NCI-H1105 (cell line): Measurements from ENCODE around the gene DNAL1.

Experiments used
- DNase-seq: peaks from one replicate; lab custom pipeline; 2025; lab: John Stamatoyannopoulos, UW

DNAL1 gene

DNA sequence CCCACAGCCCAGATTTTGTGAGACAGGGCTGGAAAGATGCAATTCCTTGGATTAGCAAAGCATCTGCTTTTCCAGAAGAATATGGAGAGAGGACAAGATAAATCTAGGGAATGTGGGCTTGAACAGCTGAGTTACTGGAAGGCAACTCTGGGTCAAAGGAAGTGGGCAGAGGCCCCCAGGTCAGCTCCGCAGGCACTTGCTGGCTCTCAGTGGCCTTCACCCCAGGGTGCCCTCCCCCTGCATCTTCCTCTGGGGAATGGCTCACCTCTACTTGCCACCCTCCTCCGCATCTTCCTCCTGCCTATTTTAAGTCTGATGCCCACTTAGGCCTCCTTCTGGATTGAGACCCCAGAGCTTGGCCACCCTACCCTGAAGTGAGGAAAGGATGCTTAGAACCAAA is 79.9 kb downstream of the DNAL1 start:
- DNase-seq: no peak

DNA sequence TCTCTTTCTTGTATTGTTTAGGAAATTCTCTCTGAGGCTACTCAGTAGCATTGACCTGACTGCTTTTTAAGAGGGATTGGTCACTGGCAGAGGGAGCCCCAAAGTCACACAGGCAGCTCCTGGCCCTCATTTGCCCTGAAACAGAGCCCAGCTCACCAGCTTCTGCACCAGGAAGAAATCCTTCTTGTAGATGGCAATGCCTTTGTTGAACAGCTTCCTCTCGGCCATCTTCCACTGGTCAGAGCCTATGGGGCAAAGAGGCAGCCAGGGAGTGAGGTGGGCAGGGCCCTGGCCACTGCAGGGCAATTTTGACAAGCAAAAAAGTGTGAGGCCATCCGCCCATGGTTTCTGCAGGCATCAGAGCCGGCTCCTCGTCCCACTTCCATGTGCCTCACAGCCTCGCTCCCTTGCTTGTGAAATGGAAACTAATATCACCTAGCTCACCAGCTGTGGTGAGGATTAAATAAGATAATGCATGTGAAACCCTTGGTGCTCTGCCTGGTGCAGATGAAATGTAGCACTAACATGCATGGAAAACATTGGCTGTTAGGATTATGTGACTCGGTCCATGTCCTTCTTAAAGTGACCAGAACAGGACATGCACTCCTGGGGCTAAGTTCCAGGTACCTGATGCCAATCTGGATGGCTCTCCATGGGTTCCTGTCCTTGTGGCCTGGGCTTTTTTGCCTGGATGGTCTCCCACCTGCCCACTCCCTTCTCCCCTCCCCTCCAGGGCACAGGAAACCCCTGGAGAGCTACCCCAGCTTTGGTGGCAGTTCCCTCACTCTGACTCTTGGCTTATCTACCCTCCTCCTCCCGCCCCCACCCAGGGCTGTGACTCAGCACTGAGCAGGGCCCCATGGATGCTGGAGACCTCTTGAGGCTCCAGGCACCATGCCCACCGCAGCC is 80.6 kb downstream of the DNAL1 start:
- DNase-seq: no peak

DNA sequence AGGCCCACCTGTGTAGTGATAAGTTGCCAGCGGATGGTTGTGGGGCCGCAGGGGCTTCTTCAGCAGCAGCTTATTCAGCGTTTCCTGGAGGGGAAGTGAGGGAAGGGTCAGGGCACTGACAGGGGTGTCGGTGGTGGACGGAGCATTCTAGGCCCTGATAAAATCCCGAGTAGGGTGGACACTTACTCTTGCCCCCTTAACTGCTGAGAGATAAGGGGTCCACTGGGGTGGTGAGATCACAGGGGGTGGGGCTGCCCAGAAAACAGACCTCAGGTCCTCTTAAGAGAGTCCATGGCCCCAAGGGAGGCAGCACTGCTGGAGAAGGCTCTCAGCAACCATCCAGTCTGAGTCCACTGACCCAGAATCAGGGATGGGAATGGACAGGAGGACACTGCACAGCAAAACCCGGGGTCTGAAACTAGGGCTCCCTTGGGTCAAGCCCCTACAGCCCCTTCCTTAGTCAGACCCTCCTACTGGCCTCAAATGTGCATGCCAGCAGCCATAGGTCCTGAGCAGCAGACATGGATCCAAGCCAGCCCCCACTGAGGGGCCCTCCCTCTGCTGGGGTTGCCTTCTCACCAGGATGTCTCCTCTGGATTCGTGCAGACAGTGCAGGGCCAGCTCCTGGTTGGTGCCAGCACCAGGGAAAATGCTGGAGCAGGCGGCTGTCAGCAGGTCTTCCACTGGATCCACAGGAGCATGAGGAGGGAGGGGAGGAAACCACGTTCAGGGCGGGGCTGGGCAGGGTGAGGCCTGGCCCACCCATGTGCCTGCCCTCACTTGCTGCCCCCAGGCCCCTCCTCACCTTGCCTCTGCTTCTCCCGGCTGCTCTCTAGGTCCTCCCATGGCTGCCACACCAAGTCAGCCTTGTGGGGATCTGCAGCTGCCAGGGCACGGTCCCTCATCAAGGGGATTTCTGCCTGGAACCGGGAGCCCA is 81.5 kb downstream of the DNAL1 start:
- DNase-seq: no peak

DNA sequence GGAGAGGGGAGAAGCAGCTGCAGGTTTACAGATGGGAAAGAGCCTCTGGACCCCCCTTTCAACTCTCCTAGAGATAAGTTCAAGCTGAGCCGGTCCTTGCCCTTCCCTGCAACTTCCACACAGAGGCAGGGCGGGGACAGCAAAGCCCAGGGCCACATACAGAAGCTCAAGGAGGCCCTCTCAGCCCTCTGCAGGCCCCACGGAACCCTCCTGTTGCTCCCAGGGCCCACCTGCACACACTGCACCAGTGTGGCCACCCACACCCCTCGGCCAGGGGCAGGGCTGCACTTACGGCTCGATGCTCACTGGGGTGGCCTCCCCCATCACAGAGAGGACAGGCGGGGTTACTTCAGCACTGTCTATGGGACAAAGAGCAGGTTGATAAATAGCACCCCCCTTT is 82.4 kb downstream of the DNAL1 start:
- no peak for DNase-seq

DNA sequence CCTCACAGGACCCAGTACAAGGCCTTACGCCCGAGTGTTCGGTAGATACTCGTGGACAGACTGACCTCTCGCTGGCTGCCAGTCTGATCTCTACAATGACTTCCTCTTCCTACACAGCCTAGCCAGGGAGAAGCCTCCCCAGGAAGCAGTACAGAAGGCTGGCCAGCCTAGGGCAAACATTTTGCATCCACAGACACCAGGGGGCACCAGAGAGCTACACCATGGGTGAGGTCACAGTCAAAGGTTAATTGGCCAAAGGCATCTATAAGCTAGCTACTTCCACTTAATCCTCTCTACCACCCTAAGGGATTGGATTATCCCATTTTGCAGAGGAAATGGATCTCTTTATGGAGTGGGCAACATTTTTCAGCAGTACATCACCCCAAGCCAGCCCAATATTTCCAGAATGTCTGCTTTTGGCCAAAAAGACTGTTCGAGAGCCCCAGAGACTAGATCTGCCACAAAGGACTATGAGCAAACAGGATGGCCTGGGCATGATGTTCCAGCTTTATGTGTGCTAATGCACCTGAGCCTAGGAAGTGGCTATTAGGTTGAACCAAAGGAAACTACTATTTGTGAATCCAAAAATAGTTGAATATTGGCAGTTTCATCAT is 84.0 kb downstream of the DNAL1 start:
- peak; percentile 65 for DNase-seq

DNA sequence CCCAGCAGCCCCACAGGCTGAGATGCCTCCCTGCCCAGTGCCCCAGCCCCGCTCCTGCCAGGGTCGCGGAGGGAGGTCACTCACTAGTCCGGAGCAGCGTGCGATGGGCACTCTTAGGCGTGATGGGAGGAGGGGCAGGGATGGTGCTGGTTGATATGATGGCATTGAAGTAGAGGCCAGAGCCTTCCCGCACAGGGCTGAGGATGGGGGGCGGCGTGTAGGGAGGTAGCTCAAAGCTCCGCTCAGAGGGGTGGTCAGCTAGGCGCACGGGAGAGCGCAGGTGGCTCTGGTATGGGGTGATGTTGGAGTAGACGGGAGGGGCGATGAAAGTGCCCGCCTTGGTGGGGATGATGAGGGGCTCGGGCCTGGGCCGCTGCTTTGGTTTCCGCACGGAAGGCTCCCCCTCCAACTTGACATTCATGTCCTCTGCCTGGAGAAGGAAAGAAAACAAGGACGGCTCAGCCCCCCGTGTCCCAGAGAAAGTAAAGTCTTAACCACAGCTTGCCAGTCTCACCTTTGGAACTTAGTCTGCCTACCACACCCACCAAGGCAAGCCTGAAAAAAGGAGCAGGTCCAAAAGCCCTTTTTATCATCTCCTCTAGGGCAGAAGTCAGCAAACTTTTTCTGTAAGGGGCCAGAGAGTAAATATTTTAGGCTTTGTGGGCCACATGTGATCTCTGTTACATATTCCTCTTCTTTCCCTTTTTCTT is 84.9 kb downstream of the DNAL1 start:
- no peak for DNase-seq

DNA sequence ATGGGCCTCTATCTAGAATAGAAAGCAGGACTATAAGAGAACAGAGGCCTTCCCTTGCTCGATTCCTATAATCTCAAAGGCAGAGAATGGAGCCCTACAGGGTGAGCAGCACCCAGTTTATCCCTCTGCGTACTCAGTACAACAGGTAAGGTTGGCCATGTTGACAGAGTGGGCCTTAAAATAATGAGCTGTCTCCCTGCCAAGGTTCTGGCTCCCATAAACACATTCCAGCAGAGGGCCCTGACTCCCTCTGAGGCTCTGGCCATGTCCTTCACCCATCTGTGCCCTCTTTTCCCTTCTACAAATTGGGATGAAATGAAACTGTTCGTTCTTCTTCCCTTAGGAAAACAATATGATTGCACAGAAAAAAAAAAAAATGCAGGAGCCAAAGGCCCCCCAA is 86.3 kb downstream of the DNAL1 start:
- DNase-seq: no peak

DNA sequence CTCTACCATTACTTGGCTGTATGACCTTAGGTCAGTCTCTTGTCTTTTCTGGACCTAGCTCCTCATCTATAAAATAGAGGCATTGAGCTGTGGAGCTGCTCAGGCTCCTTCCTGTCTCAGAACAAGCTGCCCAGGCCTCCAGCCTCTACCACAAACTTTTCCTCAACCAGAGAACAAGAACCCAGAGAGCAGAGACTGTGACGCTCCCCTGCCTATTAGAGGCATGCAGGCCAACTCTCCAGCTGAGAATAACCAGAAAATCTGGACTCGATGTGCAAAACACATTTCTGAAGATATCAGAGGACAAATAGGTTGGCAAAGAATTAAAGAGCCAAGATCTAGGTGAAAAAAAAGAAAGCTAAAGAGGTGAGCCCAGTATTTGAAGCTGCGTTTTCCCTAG is 87.2 kb downstream of the DNAL1 start:
- DNase-seq: no peak

DNA sequence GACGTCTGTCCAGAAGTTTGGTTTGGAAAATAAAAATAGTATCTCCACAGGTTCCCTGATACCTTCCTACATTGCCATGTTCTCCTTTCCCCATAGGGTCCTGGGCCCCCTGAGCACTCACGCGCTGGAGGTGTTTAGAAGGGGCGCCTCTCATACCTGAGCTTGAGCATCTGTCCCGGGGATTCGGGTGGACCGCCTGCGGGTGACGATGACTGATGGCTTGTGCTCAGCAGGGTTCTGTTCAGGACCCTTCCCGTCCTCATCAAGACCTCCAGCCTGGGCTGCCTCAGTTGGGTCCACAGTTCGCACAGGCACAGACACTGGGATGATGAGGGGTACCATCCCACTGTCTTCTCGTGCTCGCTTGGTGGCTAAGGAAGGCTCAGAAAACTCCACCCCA is 92.1 kb downstream of the DNAL1 start:
- DNase-seq: no peak

DNA sequence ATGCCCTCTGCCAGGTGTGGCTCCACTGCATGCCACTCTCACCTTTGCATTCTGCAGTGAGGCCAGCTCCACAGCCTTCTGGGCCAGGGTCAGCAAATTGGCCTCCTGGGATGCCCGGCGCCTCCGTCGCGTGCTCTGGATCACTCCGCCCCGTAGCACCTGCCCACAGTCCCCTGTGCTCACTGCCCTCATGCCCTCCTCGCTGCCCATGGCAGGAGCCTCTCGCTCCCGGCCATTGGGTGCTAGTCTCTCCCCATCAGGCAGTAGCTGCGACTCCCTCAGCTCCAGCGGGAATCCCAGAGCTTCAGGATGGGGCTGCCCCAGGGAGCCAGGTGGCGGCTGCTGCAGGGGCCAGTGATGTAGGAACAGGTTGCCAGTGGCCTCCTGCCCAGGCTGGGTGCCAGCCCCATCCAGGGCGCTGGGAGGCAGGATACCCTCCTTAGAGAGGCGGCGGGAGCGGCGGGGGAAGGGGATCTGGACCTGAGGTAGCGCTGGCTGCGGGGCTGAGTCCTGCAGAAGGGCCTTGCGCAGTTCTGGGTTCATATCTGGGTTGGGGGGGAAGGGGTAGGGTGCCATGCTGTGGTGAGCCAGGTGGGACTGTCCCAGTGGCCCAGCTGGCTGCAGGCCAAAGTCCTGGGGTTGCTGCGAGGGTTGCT is 93.9 kb downstream of the DNAL1 start:
- DNase-seq: no peak

DNA sequence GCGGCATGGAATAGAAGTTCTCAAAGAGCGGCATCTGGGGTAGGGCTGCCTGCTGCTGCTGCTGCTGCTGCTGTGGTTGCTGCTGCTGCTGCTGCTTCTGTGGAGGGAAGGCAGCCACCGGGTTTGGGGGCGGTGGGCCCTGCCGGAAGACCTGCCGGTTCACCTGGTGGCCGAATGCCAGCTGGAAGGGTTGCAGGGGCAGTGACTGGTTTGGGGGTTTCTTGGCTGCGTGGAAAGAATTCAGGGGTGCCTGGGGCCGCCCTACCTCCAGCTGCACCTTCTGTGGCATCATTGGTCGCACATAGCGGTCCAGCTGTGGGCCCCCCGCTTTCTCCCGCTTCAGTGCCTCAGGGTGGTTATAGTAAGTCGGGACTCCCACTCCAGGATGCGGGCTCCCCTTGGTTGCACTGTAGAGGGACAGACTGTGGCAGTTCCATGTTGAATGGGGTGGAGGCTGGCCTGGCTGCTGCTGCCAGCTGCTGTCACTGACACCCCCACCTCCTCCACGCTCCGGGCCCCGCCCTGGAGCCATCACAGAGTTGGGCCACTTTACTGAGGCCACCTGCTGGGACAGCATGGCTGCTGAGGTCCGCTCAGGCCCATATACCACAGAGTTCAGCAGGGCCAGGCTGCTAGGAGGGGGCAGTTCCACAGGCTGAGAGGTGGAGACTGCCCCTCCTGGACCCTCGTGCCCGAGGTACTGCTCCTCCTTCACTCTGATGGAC is 94.5 kb downstream of the DNAL1 start:
- DNase-seq: no peak

DNA sequence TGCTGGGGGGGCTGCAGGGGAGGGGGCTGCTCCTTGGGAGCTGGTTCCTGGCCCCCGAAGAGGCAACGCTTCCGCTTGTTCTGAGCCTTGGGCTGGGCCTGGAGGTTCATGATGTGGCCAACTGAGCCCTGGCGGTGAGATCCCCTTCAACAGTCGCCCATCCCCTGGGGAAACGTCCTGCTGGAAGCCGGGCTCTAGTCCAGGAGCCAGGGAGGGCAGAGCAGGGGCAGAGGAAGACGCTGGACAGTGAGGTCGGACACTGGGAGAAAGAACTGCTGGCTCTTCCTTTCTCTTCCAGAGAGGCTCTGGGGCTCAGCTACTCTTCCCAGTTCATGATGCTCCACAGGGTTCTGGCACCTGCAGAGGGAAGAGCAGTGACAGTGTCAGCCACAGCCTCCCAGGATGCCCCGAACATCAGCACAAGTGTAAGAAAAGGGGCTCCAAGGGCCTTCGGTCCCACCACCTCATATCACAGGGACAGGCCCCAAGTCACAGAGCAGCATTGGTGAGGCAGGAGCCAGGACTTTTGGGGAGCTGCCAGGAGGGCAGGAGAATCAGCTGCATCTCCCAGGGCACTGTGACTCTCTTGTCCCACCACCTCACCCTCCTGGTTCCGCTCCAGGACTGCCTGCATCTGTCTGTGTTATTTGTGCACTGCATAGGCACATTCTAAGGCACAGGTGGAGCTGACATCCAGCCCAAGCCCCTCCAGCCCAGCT is 95.3 kb downstream of the DNAL1 start:
- DNase-seq: no peak

DNA sequence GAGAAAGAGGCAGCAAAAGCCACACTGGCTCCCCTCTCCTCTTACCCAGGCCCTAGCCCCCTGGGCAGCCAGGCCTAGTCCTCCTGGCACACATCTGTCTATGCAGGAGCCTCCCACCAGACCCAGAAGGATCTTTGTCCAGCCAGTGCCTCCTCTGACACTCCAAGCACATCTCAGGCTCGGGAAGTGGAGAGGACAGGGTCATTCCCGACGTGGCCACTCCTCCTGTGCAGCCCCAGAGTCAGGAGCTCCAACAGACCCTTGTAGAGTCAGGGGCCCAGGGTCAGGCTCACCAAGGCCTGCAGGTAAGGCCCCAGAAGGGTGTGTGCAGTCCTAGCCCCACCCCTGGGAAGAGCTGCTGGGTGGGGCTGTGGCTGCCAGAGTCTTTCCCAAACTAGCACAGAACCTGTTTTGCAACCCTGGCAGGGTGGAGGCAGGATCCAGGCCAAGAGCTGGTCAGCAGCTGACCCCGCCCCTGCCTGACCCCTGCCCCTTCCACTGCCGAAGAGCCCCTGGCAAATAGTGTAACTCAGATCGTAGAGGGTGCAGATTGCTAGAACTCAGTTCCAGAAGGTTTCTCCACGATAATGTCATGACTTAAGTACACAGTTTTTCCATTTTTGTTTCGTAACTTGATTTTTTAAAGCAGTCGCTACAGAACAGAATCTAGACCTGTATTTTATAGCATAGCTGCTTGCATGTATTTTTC is 96.0 kb downstream of the DNAL1 start:
- DNase-seq: no peak

DNA sequence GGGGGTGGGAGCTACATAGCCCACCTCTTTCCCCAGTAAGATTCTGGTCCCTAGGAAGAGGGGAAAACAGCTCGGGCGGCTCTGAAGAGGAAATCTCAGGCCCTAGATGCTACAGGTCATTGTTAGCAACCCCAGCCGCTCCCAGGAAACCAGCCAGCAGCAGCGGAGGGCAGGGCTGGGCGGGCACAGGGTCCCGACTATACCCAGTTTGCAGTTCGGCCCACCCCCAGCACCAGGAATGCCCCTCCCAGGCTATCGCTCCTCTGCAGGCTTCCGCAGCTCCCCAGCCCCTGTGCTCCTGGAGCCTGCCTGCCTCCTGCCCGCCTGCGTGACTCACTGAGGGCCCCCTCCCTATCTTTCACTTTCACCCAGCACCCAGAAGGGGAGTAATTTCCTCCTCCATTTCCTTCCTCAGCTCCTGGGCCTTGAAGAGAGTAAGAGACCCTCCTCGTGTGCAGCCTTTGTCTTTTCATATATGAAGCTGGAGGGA is 96.6 kb downstream of the DNAL1 start:
- no peak for DNase-seq

DNA sequence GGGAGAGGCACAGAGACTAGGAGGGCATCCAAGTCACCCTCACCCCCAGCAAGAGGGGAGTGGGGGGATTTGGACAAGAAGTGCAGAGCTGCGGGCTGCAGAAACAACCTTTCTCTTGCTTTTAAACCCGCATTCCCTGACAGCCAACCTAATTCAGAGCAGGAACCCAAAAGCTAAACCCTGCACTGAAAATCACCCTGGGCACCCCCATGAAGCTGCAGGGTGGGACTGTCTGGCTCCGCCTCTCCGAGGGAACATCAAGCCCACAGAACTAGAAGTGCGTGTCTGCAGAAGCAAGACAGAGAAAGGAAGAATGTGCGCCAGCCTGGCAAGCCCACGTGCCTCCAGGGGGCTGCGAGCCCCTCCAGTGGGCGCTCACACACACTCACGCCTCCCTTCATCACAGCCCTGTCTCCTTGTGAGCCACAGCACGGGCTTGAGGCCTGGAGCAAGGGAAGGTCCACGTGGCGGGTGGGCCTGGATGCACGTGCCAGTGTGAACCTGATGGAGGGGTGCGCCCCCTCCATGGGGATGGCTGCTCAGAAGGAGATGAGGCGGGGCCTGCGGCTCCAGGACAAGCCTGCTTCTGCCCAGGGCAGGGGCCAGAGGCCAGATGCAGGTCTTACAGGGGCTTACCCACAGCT is 97.2 kb downstream of the DNAL1 start:
- DNase-seq: no peak

DNA sequence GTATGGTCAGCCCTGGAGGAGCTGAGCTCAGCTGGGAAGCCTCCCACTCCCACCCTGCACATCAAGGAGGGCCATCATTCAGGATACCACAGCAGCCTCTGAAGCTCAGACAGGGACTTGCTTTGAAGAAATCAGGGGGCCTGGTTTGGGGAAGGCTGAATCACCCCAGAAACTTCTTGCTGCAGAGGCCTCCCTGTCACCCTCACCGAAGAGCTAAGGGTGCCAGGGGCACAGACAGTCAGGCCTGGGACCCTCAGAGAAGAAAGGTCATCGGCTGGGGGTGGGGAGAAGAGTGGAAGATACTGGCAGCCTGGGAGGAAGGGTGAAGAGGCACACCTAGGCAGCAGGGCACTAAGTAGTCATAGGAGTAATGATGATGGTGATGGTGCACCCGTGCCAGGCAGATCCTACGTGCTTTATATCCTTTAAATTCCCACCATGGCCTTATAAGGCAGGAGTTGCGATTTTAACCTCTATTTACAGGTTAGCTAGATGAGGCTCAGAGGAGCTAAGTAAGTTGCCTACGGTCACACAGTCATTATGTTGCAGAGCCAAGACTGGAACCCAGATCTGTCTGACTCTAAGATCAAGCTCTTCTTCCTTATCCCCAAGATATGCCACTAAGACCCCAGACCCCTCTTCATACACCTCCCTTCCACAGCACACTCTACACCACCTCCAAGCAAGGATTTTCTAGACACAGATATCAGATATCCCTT is 97.9 kb downstream of the DNAL1 start:
- no peak for DNase-seq

DNA sequence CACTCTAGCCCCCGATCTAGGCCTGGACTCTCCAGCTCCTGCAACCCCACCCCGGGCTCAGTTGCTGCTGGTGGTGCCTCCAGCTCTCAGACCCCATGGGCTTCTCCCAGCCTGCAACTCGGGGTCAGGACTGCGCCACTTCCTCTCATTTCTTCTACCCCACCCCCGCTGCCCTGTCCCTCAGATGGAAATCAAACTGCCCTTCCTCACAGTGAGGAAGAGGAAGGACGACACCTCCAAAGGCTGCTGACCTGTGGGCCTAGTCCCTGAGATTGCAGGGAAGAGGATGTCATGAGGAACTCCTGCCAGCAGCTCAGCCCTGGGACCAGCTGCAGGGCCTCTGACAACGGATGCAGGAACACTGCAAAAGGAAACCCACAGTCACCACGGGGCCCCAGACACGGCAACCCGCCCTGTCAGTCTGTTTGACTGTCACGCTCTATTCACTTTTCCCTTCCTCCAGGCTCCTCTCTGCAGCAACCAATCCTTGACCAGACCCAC is 98.7 kb downstream of the DNAL1 start:
- DNase-seq: no peak
